Astrocyte of the spinal cord (primary cell): ENCODE measurements around the gene SLC35E2B.
"Not testable (repeated sequence)": the region's sequence is repeated elsewhere in the genome, so short reads cannot be mapped to it uniquely, and the experiment has no call there.

Experiments
- DNase-seq: peaks from one replicate; pipeline ENCODE4 v3.0.0; 2011; ENCODE audit warnings: low read depth, low spot score
- H3K4me3 ChIP-seq: 2 replicates; pipeline ENCODE4 v1.5.1; 2011; ENCODE audit warnings: low read depth, mild to moderate bottlenecking, low read length, moderate library complexity
- in situ Hi-C: cut with HindIII; loops from 2 replicates; pipeline ENCODE4 v1.10.0; 2017; ENCODE audit warnings: low sequenced_read_pairs
- TF ChIP-seq, protein P1 (sequence below): IDR thresholded peaks from 2 replicates; pipeline ENCODE4 v1.5.1; 2012; ENCODE audit warnings: low read depth, mild to moderate bottlenecking, low read length, inconsistent platforms

SLC35E2B gene

GRCh38 chr1:1670866-1671265 is 21.7 kb downstream of the SLC35E2B start:
- H3K4me3 ChIP-seq = no peak overlapping the region
- DNase-seq = no peak
- in situ Hi-C loops = no loop called here
- TF ChIP-seq, protein P1, sequence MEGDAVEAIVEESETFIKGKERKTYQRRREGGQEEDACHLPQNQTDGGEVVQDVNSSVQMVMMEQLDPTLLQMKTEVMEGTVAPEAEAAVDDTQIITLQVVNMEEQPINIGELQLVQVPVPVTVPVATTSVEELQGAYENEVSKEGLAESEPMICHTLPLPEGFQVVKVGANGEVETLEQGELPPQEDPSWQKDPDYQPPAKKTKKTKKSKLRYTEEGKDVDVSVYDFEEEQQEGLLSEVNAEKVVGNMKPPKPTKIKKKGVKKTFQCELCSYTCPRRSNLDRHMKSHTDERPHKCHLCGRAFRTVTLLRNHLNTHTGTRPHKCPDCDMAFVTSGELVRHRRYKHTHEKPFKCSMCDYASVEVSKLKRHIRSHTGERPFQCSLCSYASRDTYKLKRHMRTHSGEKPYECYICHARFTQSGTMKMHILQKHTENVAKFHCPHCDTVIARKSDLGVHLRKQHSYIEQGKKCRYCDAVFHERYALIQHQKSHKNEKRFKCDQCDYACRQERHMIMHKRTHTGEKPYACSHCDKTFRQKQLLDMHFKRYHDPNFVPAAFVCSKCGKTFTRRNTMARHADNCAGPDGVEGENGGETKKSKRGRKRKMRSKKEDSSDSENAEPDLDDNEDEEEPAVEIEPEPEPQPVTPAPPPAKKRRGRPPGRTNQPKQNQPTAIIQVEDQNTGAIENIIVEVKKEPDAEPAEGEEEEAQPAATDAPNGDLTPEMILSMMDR = no peak

DNA sequence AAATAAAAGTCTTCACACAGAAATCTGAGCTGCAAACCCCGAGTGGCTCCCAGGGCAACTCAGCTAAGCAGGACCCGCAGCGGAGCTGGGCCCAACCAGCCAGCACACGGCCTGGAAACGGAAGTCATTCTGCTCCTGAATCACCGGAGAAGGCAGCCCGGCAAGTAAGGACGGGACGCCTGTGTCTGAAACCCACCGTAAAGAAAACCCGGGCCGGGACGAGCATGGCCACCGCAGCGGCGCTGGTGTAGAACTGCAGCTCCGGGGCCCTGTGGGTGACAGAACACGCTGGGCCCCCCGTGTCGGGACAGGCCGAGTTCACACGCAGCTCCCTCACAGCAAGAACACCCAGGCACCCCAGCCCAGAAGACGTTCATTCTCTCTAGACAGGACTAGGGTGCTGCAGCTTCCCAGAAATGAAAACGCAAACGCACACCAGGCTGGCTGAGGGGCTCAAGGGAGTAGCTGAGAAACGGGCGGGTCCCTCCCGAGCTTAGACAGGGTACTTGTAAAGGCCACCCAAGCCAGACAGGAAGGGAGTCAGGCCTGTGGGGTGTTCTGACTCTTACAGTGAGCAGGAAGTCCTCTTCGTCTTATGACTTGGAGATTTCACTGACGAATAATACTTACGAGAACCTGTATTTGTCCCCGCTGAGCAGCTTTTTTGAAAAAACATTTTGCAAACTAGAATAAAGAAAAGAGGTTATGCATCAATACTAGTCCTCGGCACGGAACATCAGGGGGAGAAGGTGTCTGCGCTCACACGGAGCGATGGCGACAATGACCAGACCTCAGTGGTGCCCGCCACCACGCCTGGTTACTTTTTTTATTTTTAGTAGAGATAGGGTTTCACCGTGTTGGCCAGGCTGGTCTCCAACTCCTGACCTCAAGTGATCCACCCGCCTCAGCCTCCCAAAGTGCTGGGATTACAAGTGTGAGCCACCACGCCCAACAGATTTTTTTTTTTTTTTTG is 22.8 kb downstream of the SLC35E2B start:
- DNase-seq = no peak
- TF ChIP-seq, protein P1 = no peak
- in situ Hi-C loops = no loop called here
- no peak overlapping the region for H3K4me3 ChIP-seq

DNA sequence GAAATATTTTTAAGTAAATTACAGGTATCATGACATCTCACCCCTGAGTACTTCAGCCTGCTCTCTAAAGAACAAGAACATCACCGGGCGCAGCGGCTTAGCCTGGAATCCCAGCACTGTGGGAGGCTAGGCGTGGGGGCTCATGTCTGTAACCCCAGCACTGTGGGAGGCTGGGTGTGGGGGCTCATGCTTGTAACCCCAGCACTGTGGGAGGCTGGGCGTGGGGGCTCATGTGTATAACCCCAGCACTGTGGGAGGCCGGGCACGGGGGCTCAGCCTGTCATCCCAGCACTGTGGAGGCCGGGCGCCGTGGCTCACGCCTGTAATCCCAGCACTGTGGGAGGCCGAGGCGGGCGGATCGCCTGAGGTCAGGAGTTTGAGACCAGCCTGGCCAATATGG is 26.1 kb downstream of the SLC35E2B start:
- in situ Hi-C loops = no loop called here
- TF ChIP-seq, protein P1 = no peak
- no peak overlapping the region for H3K4me3 ChIP-seq
- DNase-seq = no peak

- TF ChIP-seq, protein P1 = peak; percentile 60
- in situ Hi-C loops = no loop called here
- DNase-seq = no peak
Measured at GRCh38 chr1:1665815-1666251, 26.8 kb downstream of the SLC35E2B start.

GRCh38 chr1:1664941-1665814 is 27.4 kb downstream of the SLC35E2B start:
- no peak for DNase-seq
- in situ Hi-C loops = no loop called here
- TF ChIP-seq, protein P1 = no peak
- no peak overlapping the region for H3K4me3 ChIP-seq

More at GRCh38 chr1:1665815-1666251, 26.8 kb downstream of the SLC35E2B start:
- H3K4me3 ChIP-seq = no peak overlapping the region

DNA sequence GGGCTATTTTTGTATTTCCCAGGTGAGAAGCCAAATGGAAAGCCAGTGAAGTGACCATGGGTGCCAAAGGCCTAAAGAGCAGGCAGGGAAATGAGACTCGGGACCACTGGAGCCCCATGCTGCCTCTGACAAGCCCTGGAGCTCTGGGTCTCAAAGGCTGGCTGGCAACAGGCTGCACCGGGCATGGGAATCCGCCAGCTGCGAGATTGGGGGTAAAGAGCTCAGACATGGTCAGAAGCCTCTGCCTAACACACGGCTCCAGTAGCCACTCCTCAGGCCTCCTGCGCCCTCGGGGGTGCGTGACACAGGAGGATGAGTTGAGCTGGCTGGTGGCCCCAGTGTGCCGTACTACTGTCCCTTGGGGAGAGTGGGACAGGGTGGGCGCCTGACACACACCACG is 28.3 kb downstream of the SLC35E2B start:
- DNase-seq, H3K4me3 ChIP-seq, in situ Hi-C loops: not testable (repeated sequence)

GRCh38 chr1:1662830-1663560 is 29.6 kb downstream of the SLC35E2B start:
- H3K4me3 ChIP-seq, in situ Hi-C loops, DNase-seq: not testable (repeated sequence)

- in situ Hi-C loops, H3K4me3 ChIP-seq, DNase-seq: not testable (repeated sequence)
Measured at GRCh38 chr1:1662392-1662791, 30.2 kb downstream of the SLC35E2B start.
